Mononuclear cell (primary cell): ENCODE measurements around the gene DNAJA4. TPM values are rescaled to one million over a fixed set of nuclear protein-coding genes. Genes with fewer than 3 reads are reported as not detected.

Source experiments
- H3K27me3 ChIP-seq: 2 replicates; pipeline ENCODE4 v1.6.0; 2011; ENCODE audit warnings: low read length, control low read depth; ENCODE audit not compliant: insufficient read depth
- H3K4me1 ChIP-seq: 2 replicates; pipeline ENCODE4 v1.5.1; 2011; ENCODE audit warnings: mild to moderate bottlenecking, low read length, control low read depth; ENCODE audit not compliant: insufficient read depth
- H3K4me3 ChIP-seq: 2 replicates; pipeline ENCODE4 v1.5.1; 2011; ENCODE audit warnings: mild to moderate bottlenecking, low read length, moderate library complexity
- H3K9me3 ChIP-seq: 2 replicates; pipeline ENCODE4 v1.5.1; 2011; ENCODE audit warnings: low read depth, mild to moderate bottlenecking, control low read depth, low read length
- total RNA-seq: library from RNA; depleted of rRNA; stranded (reverse); fragments of >200 nt; gene quantifications from one replicate; pipeline ENCODE4 v1.2.3, GENCODE V29; 2012

Gene DNAJA4
- total RNA-seq, 1 donor: 22.0 TPM

DNA sequence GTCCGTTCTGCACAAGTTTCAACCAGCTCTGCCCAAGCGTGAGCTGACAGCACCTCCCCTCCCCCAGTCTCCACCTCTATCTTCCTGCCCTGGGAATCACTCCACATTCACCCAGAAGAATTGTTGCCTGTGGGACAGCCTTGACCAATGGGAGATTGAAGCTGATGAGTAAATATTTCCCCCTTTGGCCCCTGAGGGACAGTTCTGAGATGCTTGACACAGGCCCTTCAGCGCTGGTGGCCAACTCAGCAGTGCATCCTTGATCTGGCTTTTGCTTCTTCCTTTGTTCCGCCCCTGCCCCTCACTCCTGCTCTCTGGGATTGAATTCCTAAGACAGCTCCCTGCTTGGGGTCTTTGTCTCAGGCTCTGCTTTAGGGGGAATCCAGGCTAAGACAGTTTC is 48.2 kb downstream of the DNAJA4 start:
- peaks cover 8% of the 10 kb centered on the region for H3K4me1 ChIP-seq
- no peak overlapping the region for H3K4me3 ChIP-seq
- no peaks in the 10 kb centered on the region for H3K27me3 ChIP-seq
- H3K9me3 ChIP-seq: no peaks in the 10 kb centered on the region

DNA sequence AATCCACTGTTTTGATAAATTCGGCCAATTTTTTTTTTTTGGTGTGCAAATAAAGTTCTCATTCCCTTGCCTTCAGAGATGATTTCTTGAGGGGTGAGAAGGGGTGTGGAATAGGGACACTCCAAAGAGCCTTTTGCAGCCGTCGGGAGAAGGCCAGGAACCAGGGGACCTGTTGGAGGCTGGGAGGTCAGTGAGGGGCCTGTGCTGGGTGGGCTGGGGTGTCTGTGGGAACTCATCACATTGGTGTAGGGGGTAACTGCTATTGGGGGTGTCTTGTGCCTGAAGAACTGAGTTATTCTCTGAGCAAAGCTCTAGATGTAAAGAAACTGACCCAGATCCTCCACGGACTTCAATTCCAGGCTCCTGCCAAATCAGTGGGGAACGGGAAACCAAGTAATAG is 48.6 kb downstream of the DNAJA4 start:
- no peak overlapping the region for H3K4me3 ChIP-seq
- peaks cover 8% of the 10 kb centered on the region for H3K4me1 ChIP-seq
- H3K9me3 ChIP-seq: no peaks in the 10 kb centered on the region
- no peaks in the 10 kb centered on the region for H3K27me3 ChIP-seq

DNA sequence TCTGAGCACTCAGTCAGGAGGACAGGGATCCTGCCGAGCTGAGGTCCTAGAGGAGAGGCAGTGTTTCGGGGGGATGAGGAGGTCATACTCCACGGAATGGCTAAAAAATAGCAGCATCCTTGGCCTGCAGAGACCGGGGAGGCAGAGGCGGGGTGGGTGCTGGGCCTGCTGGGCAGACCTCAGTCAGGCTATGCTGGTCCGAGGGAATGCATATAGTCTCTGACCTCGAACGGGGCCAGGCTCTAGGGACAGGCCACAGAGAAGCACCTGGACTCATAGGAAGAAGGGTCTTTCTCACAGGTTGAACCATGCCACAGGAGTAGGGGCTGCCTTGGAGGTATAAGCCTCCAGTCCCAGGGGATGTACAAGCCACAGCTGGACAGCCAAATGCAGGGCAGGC is 49.0 kb downstream of the DNAJA4 start:
- Histone ChIP-seq H3K9me3 (no peaks in the 10 kb centered on the region), H3K27me3 (no peaks in the 10 kb centered on the region), H3K4me1 (peaks cover 3% of the 10 kb centered on the region), H3K4me3 (no peak overlapping the region)

DNA sequence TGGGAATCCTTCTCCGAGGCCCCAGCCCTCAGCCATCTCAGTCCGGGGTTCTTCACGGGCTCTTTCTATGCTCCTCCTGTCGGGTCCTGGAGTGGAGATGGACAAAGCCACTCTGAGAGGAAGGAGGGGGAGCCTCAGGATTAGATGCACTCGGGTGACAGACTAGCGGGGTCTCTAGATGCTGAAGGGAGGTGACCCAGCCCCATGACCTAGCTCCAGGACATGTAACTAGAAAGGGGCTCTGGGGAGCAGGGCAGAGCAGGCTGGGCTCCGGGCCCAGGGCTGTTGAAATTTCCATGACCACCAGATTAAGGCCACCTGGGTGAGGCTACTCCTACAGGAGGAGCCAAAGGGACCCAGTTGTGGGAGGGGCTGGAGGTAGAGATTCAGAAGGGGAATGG is 49.8 kb downstream of the DNAJA4 start:
- H3K9me3 ChIP-seq: no peaks in the 10 kb centered on the region
- no peaks in the 10 kb centered on the region for H3K27me3 ChIP-seq
- no peak overlapping the region for H3K4me3 ChIP-seq
- H3K4me1 ChIP-seq: no peaks in the 10 kb centered on the region

DNA sequence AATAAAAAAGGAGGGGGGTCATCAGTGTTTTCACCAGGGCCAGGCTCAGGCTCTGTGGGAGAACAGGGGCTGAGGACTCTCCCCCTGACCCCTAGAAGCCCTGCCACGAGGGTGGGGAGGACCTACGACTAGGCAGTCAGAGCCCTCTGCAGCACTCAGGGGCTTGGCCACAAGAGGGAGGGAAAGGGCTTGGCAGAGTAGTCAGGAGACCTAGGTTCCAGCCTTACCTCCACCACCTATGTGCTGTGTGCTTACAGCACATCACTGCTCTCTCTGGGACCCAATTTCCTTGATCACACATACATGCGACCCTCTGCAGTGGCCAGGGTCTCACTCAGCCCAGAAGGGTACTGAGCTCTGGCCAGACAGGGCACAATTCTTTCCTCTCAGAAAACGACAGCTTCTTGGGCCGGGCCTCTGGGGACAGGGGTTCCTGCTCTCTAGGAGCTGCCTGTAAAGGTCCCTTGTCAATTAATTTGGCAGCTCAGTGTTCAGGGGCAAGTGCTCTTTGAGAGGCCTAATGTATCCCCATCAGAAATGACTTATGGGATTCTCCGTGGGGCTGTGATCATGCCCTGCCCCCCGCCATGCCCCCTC is 51.4 kb downstream of the DNAJA4 start:
- no peaks in the 10 kb centered on the region for H3K27me3 ChIP-seq
- no peak overlapping the region for H3K4me3 ChIP-seq
- no peaks in the 10 kb centered on the region for H3K9me3 ChIP-seq
- H3K4me1 ChIP-seq: no peaks in the 10 kb centered on the region

DNA sequence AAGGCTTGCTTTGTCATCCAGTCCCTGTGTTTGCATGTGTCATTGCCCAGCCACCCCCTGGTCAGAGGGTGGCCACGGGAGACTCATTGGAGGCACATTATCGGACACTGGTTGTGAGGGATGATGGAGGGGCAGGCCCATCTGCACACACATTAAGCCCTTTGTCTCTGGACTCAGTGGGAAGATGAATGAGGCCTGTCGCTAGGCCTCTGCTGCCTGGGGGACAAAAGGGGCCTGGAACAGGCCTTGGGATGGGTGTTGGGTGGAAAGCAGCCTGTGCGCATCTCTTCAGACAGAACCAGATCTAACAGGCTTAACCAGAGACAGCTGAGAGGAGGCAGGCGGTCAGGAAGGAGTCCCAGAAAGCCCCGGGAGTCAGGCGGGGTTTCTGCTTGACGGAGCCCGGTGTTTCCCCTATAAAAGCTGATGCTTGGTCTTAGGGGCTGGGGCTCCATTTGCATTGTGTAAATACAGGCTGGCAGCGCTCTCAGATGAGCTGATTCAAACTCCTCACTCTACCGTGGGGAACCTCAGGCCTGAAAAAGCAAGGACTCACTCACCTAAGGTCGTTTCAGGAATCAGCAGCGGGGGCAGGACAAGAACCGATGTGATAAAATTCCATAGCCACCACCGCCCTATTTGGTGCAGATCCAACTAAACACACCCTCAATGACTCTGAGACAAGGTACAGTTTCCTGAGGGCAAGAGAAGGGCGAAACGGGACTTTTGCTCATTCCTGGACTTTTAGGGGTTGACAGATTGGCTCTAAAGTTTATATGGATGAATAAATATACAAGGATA is 52.1 kb downstream of the DNAJA4 start:
- H3K9me3 ChIP-seq: no peaks in the 10 kb centered on the region
- no peaks in the 10 kb centered on the region for H3K4me1 ChIP-seq
- H3K27me3 ChIP-seq: no peaks in the 10 kb centered on the region
- H3K4me3 ChIP-seq: no peak overlapping the region

DNA sequence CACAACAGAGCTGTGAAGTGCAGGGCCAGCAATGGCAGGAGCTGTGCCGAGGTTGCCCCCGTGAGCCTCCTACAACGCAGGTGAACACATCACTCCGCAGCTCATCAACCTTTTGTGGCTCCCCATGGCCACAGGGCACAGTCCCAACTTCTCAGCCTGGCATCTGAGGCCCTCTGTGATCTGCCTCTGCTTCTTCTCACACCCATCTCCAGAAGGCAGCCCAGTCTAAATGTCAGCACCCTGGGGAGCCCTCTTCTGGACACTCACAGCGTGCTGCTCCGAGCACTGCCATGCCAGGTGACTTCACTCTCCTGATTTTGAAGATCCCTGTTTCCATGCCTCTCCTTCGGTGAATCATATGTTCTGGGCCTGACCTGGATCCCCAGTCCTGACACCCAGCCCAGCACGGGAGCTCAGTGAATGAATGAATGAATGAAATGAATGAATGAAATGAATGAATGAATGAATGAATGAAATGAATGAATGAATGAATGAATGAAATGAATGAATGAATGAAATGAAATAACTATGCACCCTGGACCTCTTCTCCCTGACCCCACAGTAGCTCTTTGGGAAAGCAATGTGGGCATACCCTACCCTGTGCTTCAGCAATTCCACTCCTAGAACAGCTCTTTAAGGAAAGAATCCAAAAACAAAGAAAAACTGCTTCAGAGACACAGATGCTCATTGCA is 52.9 kb downstream of the DNAJA4 start:
- Histone ChIP-seq H3K4me1 (no peaks in the 10 kb centered on the region), H3K27me3 (no peaks in the 10 kb centered on the region), H3K4me3 (no peak overlapping the region)

DNA sequence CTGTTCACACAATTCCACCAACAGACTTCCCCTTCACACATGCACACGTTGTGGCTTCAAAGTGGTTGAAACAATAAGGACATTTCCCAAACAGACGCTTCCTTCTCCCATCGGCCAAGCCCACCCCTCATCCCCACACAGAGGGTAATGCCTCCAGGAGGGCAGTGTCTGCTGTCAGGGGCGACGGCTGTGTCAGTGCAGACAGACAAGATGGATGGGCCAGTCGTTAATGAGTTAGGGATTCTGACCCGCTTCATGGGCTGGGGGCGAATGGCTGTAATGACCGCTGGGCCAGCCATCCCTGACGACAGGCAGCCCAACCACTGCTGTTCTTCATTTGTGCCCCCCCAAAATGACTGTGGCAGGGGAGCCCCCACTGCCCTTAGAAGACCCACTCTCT is 55.2 kb downstream of the DNAJA4 start:
- Histone ChIP-seq H3K4me3 (no peak overlapping the region), H3K27me3 (no peaks in the 10 kb centered on the region), H3K9me3 (no peaks in the 10 kb centered on the region), H3K4me1 (no peaks in the 10 kb centered on the region)

More for the DNA sequence above, 52.9 kb downstream of the DNAJA4 start:
- no peaks in the 10 kb centered on the region for H3K9me3 ChIP-seq

DNA sequence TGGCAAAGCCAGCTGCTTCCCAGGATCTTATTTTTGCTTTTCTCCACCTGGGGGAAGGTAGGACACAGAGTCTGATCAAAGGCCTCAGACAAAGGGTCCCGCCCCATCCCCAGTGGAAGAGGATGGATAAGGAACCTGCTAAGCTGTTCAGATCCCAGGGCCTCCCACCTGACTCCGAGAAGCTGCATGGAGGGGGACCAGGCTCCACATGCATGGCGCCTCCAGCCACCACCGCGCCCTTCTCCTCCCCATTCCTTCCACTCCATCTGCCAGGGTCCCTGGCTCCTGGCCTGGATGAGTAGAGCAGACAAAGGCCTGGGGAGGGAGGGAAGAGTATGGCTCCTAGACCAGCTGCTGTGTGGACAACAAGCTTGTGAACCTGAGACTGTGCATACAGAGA is 55.8 kb downstream of the DNAJA4 start:
- Histone ChIP-seq H3K27me3 (no peaks in the 10 kb centered on the region), H3K4me3 (no peak overlapping the region), H3K9me3 (no peaks in the 10 kb centered on the region), H3K4me1 (no peaks in the 10 kb centered on the region)

DNA sequence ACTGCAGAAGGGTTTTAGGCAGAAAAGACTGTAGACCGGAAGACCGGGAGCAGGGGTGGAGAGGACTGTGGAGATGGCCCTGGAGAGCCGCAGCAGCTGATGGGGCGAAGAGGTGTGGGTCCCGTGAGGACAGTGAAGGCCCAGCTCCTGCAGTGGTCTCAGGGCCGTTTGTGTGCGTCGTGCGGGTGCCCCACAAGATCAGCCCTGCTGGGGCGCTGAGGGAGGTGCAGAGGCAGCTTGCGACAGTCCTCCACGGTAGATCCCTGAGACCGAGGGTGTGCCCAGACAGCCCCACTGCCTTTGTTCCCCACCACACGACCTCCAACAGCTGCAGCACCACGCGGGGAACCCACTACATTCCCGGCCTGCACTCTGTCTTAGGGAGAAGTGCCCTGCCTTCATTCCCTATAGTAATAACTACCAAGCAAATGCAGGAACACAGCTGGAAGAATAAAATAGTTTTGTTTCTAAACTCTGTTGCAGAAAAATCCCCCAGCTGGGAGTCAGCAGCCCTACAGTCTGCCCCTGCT is 56.7 kb downstream of the DNAJA4 start:
- H3K9me3 ChIP-seq: no peaks in the 10 kb centered on the region
- H3K4me1 ChIP-seq: no peaks in the 10 kb centered on the region
- H3K27me3 ChIP-seq: no peaks in the 10 kb centered on the region
- no peak overlapping the region for H3K4me3 ChIP-seq

DNA sequence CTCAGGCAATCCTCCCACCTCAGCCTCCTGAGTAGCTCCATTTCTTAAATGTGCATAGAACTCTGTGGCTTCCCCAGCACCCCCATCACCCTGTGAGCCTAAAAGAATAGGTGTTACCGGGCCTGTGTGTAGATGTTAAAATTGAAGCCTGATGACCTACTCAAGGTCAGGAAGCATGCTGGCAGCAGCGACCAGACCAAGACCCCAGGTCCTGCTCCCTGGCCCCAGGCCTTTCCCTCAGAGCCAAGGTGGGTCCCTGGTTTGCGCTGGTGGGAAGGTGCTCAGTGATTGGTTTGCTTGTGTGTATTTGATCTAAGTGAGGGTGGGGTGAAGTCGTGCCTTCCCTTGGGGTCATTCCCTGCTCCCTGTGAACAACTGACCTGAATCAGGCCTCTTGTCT is 57.4 kb downstream of the DNAJA4 start:
- H3K4me3 ChIP-seq: no peak overlapping the region
- no peaks in the 10 kb centered on the region for H3K27me3 ChIP-seq
- no peaks in the 10 kb centered on the region for H3K4me1 ChIP-seq
- no peaks in the 10 kb centered on the region for H3K9me3 ChIP-seq

DNA sequence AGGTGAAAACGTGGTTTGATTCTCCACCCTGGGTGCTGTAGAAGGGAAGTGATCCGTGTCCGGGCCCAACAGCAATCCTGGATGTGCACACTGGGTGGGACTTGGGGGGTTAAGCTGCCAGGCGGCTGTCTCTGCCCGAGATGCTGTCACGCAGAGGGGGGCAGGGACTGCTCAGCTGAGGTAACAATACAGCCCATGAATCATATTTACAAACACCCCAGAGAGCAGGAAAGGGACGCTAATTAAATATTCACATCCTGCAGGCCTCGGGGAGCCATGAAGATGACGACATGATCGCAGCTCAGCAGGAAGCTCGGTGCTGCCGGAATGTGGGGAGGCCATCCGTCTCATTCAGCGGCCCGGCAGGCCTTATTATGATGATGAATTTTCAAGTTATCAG is 57.9 kb downstream of the DNAJA4 start:
- H3K4me1 ChIP-seq: no peaks in the 10 kb centered on the region
- H3K27me3 ChIP-seq: no peaks in the 10 kb centered on the region

DNA sequence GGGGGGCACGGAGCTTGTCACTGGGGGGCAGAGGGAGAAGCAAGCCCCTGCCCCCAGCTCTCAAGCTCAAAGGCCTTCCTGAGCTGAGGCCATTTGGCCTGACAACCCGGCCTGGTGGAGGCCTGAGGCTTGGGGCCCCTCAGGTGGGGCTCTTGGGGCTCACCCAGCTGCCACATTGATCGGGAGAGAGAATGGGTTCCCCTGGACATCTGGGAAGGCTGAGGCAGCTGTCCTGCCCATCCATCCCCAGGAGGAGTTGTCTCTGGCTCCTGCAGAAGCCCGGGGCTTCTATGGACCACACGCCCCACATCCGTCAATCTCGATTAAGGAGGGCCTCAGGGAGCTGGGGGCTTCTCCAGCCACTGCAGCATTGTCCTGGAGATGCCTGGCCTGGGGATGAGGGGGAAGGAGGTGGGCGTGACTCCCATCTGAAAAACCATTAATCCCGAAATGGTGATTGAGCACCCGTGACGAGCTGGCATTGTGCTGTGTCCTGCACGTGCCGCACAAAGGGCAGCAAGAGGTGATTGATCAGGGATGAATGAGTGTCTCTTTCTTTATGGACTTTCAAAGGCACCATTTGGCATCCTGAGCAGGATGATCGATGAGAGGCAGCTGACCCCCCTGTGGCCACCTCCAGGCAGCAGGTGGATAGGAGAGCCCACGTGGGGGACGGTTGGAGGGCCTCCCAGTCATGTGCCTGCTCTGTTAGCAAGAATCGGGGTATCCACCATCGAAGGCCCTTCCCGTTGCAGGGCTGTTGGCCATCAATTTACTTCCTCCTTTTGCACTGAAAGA is 58.6 kb downstream of the DNAJA4 start:
- Histone ChIP-seq H3K27me3 (no peaks in the 10 kb centered on the region), H3K4me3 (no peak overlapping the region), H3K4me1 (no peaks in the 10 kb centered on the region), H3K9me3 (no peaks in the 10 kb centered on the region)

More for the DNA sequence above, 57.9 kb downstream of the DNAJA4 start:
- no peak overlapping the region for H3K4me3 ChIP-seq
- H3K9me3 ChIP-seq: no peaks in the 10 kb centered on the region

DNA sequence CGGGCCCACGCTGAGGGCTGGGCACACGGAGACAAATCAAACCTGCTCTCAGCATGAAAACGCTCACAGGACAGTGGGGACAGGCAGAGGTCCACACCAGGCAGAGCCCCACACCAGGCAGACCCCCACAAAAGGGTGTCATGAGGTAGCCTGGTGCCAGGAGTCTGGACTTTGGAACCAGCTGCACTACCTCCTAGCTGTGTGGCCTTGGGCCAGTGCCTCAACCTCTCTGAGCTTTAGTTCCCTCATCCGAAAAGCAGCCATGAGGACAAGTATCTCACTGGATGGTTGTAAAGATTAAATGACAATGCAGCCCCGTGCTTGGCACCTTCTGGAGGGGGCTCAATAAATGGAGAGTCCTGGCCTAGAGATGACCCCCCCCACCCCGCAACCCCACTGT is 59.3 kb downstream of the DNAJA4 start:
- Histone ChIP-seq H3K4me3 (no peak overlapping the region), H3K27me3 (no peaks in the 10 kb centered on the region), H3K9me3 (no peaks in the 10 kb centered on the region), H3K4me1 (no peaks in the 10 kb centered on the region)

DNA sequence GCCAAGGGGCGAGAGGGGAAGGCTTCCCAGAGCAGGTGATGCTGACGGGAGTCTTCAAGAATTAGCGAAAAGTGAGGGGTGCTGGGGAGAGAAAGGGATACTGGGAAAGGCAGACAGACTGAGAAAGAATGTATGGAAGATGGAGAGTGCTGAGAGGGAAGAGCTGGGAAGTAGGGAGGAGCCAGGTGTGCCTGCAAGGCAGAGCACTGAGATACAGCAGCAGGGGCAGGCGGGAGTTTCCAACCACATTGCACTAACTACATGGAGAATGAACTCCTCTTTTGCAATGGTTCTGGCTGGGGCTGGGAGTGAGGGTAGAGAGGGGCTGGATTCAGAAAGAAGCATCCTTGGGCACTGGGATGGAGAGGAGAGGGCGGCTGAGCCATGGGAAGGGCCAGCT is 59.8 kb downstream of the DNAJA4 start:
- Histone ChIP-seq H3K4me3 (no peak overlapping the region), H3K27me3 (no peaks in the 10 kb centered on the region), H3K4me1 (no peaks in the 10 kb centered on the region), H3K9me3 (no peaks in the 10 kb centered on the region)
